Glomerular visceral epithelial cell (primary cell): ENCODE measurements around the gene SPATA32.

Experiments used
- DNase-seq: peaks from one replicate; pipeline ENCODE4 v3.0.0-alpha.2; 2016; ENCODE audit errors: extremely low spot score

The SPATA32 gene

DNA sequence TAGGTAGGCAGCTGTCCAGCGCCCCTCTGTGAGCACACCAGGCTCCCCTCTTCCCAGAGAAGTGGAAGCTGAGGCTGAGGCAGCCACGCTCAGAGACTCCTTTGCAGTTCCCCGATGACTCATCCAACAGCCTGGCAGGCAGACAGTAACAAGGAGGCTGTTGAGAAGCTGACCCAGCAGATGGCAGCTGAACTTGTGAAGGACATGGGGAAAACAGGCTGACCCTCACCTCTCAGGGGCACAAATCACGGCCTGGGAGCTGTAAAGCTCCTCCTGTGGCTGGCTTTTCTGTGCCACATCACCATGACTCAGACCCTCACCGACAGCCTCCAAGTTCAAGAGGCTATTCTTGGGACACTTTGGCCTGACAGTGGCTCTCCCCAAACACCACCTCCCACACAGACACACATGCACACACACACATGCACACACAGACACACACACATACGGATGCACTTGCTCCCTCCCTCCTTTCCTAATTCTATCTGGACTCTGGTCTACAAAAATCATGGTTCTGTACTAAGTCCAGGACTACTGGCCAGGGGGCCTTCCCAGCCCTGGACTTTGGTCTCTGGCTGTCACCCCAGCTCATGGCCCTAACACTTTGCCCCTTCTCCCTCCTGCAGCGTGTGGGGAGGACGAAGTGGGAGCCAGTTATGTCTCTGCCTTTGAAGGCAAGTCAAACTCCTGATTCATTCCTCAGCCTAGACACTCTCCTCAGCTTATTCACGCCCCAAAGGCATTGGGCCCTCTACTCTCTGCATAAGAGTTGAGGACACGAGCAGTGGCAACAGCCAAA lies 31.7 kb upstream of the SPATA32 start:
- peak; percentile 96 for DNase-seq

DNA sequence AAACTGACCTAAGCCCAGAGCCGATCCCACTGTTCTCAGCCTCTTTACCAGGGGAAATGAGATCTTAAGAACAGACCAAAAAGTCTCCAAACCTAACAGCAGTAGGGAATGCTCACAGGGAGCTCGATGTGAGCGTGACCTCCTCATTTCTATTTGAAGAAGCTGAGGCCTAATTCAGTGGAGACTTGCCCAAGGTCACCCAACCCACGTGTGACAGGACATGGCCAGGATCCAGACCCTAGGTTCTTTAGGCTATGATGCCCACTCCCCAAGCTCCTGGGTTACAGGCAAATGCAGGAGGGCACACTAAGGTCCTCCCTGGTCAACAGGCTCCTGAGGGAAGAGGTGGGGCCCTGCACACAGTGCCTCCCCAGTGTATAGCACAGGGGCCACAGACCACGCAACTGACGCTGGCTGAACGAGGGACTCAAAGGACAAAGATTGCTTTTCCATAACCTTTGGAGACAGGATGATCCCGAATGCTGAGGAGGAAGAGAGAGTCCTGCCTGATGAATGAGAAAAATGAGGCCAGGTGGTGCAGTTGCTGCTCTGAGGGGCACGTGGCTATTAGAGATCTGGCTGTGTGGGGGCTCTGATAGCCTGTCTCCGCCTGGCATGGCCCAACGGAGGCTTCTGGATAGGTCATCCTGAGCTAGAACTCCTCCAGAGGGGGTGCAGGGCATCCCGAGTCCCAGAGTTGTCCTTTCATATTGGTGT lies 31.0 kb upstream of the SPATA32 start:
- no peak for DNase-seq

DNA sequence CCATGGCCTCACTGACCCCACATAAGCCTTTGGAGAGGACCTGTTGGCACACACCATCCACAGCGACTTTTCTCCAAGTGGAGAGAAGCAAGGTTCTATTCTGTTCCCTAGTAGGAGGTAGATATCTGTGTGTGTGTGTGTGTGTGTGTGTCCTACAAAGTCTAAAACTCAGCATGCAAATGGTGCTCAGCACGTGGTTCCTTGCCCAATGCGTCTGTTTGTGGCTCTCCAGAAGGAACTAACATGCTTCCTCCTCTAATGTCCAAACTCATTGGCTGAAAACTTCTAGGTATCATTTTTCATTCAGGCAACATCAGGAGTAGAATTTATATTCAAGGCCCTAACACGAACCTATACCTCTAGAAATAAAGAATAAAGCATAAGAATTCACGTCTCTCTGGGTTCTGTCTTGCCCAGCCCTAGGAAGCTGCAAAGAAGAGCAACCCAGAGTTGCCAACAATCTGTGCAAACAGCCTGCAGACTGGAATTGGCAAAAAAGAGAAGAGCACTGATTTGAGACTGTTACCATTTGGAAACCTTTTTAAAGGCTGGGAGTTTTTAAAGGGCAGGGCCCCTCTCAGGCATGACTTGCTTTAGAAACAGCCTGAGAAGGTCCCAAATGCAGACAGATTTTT lies 29.4 kb upstream of the SPATA32 start:
- DNase-seq = no peak

DNA sequence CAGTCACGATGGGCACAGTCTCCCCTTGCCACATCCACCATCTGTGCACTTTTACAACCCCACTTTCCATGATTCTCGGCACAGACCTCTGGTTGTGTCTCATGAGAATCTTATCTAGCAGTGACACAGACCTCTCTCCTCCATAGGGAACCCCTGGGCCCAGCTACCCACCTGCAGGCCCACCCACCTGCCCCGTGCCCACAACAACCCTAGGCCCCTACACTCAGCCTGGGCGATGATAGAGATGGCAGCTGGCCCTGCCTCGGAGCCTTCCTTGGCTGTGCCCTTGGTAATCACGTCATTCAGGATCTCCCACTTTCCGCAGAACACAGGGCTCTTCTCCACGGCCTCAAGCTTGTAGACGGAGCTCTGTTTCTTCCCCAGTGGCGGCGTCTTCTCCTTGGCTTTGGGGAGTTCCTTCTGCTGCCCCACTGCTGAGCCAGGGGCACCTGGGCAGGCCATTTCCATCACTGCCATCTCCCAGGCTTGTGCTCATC lies 28.4 kb upstream of the SPATA32 start:
- no peak for DNase-seq

DNA sequence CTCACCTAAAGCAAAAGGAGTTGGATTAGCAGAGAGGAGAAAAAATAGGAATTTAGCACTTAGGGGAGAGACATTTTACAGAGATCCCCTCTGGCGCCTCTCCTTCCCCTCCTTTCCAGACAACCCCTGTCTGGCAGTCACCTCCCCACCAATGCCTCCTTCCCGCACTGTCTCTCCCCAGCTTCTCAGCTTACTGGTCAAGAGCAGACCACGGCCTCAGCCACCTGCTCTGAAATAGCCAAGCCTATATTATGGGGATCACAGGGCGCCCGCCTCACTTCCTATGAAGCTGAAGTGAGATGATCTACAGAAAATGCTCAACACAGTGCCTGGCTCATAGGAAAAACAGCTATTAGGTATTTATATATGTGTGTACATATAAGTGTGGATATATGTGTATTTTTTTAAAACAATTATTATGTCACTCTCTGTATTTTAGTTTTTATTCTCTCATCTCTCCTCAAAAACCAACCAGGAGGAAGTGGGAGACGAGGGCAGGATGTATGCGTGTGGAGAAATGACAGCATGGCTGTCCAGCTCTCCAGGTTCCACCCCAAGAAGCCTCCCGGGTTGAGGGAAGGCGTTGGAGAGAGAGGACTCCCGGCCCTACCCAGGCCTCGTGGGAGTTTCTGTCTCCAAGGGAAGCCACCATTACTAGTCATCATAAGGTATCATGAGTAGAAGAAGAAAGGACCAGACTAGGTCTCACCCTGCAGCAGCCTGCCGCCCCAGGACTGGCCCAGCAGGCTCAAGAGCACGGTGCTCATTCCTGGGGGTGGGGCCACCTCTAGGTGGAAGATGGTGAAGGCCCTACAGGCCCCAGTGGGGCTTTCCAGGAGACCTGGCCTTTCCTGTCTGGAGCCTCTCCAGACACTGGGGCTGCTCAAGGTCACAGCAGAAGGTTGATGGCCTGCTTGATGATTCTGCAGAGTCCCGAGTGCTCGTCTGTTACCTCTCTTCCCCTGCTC lies 27.7 kb upstream of the SPATA32 start:
- no peak for DNase-seq

DNA sequence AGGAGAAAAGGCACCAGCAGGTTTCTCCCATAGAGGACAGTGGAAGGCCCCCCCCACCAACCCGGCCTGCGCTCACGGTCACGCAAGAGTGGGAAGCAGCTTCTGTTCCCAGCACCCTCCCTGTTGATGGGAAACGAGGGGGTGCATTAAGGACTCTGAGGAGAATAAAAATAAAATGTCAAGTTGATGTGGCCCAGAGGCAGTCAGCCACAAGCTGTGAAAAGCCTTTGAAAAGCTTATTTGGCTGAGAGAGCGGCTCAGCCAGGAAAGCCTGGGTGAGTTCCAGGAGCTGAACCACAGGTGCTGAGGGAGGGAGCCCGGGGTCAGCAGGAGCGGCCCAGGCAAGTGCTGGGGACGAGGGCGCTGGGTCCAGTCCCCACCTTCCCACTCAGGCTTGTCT lies 26.9 kb upstream of the SPATA32 start:
- DNase-seq = no peak

DNA sequence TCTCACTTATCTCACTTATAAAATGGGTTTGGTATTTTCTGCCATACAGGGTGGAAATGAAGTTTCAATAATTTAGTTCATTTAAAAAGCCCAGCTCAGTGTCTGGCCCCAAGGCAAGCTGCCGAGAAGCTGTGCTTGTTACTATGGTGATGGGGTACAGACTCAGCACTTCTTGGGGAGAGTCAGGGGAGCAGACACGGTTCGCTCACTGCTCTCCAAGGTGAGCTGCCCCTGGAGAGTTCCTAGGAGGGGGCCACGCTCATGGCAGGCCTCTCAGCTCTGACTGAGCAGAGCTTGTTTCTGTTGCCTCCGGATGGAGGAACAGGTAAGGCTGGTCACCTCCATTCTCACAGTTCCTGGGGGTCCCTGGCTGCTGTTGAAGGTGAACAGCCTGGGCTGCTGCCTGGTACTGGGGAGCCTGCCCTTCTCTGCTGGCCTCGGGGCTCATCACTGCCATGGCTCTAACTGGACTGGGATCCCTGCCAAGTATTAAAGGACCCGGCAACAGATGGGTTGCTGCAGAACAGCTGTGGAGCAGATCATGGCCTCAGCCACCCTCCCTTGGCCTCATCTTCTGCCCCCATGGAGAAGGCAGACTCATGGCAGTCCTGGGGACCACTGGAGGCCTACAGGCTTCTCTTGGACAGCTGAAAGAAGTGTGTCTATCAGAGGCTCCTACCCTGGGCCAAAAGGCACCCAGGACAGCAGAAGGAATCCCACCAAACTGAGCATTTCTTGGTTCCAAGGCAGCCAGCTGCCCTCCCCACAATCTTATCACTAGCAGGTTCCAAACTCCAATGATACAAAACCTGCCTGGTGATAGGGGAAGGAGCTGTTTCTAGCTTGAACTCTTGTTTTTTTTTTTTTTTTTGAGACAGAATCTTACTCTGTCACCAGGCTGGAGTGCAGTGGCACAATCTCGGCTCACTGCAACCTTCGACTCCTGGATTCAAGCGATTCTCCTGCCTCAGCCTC lies 25.9 kb upstream of the SPATA32 start:
- DNase-seq = no peak

DNA sequence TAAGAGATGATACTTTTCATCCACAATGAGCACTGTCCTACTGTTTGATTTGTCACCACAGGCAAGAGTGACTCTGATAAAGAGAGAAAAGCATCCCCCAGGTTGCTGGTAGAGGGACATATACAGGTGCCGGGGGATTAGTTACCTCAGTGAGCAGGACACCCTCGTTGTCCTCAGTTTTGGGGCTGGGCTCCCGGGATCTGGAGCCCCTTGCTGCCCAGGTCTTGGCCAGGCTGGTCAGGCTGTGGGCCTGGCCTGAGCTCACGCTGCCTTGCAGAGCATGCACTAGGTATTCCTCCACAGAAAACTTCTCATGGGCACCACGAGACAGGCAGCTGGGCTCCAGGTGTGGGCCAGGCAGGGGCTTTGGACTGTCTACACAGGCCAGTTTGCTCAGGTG lies 24.4 kb upstream of the SPATA32 start:
- no peak for DNase-seq

DNA sequence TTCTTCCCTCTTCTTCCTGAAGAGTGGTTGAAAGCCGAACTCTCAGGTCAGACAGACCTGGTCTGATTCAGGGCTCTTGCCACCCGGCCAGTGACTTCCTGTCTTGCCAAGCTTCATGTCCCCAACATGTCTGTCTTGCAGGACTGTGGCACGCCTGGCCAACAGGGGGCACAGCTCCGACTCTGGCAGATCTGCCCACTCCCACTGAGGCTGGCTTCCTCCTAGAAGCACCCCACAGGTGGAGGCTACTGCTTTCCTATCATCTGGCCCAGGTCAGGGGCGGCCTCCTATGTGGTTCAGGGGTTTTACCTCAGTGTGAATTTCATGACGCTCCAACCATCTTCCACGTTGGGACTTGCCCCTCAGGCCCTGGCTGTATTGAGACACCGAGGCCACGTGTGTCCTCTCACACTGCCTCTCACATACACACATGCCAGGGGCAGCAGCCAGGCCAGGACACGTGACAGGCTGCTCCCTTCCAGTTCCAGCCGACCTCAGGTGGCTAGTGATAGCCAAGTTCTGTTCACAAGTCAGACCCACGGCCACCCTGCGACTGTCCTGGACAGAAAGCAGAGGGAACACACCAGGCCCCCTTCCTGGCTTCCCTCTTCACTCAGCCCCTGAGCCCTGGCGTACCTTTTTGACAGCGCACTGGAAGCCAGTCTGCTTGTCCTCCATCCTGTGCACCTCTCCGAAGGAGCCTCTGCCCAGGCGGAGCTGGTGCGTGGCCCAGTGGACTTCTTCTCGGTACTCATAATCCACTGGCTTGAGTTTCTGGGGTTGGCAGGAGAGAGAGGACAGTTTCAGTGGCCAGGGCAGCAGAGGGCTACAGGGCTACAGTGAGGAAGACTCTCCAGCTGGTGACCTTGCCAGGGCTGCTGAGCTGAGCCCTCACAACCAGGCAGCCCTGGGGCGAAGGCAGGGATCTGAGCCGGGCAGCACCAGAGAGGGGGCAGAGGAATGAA lies 22.6 kb upstream of the SPATA32 start:
- no peak for DNase-seq

DNA sequence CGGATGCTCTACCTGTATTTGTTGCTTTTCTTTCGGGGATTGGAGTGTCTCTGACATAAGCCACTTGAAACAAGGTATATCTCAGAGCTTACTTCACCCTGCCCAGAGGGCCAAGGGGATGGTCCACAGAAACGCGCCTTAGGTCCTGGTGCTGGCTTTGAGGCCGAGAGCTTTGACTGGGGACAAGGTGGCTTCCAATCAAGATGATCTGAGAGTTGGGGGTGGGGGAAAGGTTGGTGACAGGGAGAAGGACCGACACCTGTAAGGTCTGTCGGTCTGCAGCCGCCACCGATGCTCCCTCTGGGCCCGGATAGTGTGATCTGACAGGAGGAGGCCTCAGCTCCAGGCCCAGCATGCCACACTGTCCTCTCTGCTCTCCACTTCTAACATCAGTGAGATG lies 21.8 kb upstream of the SPATA32 start:
- no peak for DNase-seq

DNA sequence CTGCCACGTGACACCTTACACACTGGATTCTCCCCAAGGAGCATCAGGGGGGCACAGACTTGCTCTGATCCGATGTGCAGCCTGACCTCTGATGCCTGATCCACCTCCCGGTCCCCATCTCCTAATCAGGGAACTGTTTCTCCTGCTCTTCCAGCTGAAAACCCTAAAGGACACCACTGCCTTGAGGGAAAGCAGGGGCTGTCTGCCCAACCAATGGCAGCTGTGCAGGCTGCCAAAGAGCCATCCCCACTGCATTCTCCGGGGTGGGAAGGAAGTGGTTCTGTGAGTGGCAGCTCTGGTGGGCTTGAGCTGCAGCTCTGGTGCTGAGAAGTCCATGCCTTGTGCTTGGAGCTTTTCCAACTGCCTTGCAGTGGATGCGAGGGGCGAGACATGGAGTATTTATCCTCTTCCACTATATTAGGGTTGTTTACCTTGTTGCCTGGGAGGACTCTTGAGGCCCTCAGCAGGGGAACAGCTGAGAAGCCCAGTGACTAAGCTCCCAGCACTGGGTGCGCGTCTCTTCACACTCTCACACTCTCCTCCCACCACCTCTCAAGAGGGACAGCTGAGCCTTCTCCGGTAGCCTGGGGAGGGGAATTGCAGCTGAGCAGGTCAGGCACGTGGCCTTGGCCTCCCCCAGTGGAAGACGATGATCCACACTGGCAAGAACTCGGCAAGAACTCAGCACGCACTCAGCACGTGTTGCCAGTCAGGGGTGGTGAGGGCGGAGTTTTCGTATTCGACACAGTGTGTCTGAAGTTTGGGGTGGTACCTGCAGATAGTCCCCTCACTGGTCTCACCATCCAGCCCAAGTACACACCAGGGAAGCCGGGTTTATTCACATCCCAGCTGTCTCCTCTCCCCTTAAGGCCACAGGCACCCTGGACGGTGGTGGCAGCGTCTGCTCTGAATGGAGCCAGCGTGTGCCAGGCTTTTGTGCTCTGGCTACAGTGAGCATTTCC lies 21.1 kb upstream of the SPATA32 start:
- DNase-seq = no peak

DNA sequence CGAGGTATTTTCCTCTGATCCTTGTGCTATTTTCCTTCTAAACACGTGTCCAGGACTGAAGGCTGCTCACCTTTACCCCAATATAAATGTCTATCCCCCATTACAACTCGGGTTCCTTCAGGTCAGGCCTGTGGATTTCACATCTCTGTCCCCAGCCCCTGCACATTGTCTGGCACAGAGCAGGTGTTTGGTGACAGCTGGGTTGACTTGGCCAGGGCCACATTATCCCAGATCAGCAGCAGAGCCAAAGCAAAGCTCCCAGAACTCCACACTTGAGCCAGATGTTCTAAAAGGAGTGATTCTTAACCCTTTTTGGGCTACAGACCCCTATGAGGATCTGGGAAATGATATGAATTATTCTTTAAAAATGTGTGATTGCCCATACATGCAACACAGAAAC lies 18.0 kb upstream of the SPATA32 start:
- DNase-seq = no peak

DNA sequence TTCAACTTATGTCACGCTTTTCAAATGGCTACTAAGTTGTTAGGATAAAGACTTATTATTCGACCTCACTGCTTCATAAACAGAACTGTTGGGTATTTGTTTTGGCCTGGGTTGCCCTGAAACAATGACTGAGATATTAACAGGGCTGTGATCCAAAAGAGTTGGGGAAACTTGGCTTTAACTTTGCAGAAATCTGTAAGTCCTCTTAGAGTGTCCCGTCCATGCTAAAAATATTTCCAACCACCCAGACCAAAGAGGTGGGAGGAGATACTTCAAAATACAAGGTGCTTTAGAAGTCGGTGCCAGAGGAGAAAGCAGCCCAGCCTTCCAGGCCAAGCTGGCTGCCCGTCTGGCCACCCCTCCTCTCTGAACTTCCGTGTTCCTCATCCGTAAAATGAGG lies 16.1 kb upstream of the SPATA32 start:
- no peak for DNase-seq

DNA sequence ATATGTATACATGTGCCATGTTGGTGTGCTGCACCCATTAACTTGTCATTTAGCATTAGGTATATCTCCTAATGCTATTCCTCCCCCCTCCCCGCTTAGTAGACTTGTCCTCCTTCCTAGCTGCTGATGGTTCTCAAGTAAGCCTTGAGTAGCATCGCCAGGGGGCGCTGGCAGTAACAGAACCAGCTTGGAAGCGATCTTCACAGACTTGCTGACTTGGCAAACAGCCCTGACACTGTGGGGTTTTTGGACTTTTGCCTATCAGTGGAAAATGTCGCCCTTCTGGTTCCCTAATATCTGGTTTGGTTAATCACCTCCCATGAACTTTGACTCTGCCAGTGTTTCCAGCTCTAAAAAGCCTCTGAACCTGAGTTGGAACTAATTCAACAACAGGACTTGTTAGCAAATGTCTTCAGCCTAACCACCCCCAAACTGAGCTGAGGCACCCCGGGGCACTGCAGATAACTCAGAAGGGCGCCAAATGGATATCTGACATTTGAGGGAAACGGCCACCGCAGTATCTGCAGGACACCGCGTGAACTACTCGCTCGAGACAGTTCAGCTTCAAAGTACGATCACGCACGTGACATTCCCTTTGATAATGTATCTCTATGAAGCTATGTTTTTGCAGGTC lies 15.4 kb upstream of the SPATA32 start:
- peak; percentile 89 for DNase-seq

DNA sequence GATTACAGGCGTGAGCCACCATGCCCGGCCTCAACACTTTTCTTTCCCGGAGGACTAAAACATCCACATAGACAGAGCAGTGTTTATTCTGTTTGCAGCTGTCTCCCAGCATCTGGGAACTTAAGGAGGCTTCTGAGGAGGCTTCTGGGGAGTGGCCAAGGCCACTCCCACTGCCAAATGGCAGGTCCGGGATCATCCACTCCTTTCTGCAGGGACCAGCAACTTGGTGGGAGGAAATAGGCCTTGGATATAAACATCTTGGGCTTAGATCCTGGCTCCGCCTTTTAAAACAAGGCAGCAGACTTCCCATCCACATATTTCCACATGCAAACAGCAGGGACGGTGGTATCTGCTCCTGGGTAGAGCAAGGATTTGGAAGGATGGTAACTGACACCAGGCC lies 14.1 kb upstream of the SPATA32 start:
- no peak for DNase-seq

DNA sequence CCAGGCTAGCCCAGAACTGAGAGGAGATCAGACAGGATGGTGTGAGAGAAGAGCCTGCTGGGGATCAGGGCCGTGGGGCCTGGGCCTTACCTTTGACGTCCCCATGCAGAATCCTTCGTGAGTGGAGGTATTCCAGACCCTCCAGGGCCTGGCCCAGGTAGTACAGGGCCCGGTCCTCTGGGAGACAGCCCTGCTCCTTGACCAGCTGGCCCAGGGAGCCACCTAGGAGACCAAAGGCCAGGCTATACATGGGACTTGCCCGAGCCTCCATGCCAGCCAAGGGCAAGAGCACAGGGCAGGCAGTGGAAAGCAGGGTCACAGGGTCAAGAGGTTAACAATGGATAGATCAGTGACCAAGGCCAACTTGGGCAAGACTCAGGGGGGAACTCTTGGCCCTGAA lies 12.1 kb upstream of the SPATA32 start:
- no peak for DNase-seq

DNA sequence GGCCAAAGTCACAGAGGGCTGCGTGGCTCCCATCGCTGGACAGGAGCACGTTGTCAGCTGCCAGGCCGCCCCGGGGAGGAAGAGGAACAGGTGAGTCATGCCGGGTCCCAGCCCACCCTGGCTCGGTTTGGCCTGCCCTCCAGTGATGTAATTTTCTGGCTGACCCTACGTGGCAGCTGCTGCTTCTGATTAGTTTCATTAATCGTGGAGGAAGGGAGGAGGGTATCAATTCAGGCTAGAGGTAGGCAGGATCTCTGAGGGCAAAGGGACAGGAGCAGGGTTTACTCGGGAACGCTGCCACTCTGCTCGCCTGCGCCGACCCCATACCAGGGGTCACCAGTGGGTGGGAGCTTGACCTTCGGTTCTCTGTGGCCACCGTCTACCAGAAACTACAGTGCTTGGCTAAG lies 11.7 kb upstream of the SPATA32 start:
- DNase-seq = no peak

DNA sequence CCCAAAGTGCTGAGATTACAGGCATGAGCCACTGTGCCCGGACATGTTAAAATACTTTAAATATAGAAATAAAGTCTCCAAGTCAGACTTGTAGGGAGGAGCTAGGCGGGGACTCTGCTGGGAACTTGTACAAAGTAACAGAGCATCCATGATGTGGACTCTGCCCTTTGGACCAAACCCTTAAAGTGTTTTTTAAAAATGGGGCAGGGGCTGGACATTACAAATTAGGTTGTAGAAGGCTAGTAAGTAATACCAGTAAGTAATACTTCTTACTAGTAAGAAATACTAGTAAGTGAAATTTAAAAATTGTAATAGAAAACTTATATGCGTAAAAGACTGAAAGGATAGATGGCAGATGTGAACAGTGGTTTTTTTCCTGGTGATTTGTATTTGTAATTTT lies 9.7 kb upstream of the SPATA32 start:
- no peak for DNase-seq
